Endothelial cell of umbilical vein (primary cell): ENCODE data around the gene HTRA3.

Experiments used
- CTCF ChIP-seq, 2 donors: IDR thresholded peaks; 1 replicate in 1 of 2; 2 replicates in 1 of 2; pipeline ENCODE4 v1.5.1; 2011; ENCODE audit warnings: low read length in 2 of 2, mild to moderate bottlenecking in 2 of 2, moderate library complexity in 2 of 2, control low read depth in 1 of 2, inconsistent platforms in 1 of 2, low read depth in 1 of 2; ENCODE audit not compliant: insufficient read depth in 1 of 2; ENCODE audit errors: extremely low read depth in 1 of 2
- EZH2 ChIP-seq: IDR thresholded peaks from 2 replicates; pipeline ENCODE4 v1.6.1; 2012; ENCODE audit warnings: borderline replicate concordance, low read depth, mild to moderate bottlenecking, moderate library complexity, low read length, inconsistent platforms; ENCODE audit not compliant: severe bottlenecking
- FOS ChIP-seq: IDR thresholded peaks from 2 replicates; pipeline ENCODE4 v1.6.1; 2011; ENCODE audit warnings: mild to moderate bottlenecking, low read length, moderate library complexity, borderline replicate concordance; ENCODE audit not compliant: insufficient read depth
- JUN ChIP-seq: IDR thresholded peaks from 2 replicates; pipeline ENCODE4 v1.6.1; 2011; ENCODE audit warnings: borderline replicate concordance, low read depth; ENCODE audit not compliant: insufficient read length, insufficient read depth
- MAX ChIP-seq: IDR thresholded peaks from 2 replicates; pipeline ENCODE4 v1.6.1; 2011; ENCODE audit not compliant: insufficient read depth, insufficient read length
- MYC ChIP-seq: IDR thresholded peaks from one replicate; pipeline ENCODE4 v1.6.1; 2011; ENCODE audit warnings: mild to moderate bottlenecking, low read depth, low read length
- POLR2A ChIP-seq: IDR thresholded peaks from 2 replicates; pipeline ENCODE4 v1.6.1; 2012; ENCODE audit warnings: low read depth, mild to moderate bottlenecking, control low read depth, low read length
- POLR2AphosphoS5 ChIP-seq: IDR thresholded peaks from 2 replicates; pipeline ENCODE4 v1.6.1; 2012; ENCODE audit warnings: low read depth, mild to moderate bottlenecking, control low read depth, low read length, moderate library complexity; ENCODE audit not compliant: insufficient read depth

- TF ChIP-seq CTCF (IDR thresholded peaks at IDR 0.05; ENCODE audit: extremely low read depth in 1 of 2, insufficient read depth in 1 of 2, low read depth in 1 of 2, low read length in 2 of 2): no peak
- no peak for TF ChIP-seq EZH2
- no peak for TF ChIP-seq POLR2AphosphoS5
- no peak for TF ChIP-seq POLR2A
- no peak for TF ChIP-seq MYC
- TF ChIP-seq MAX: no peak
- no peak for TF ChIP-seq FOS
- no peak for TF ChIP-seq JUN
These were observed 31.5 kb upstream of the HTRA3 start for GRCh38 chr4:8238036-8238511.
